Colon (tissue), 2 donors: ENCODE measurements around the gene CORO6.
"Not testable (repeated sequence)": the region's sequence is repeated elsewhere in the genome, so short reads cannot be mapped to it uniquely, and the experiment has no call there.

Source experiments
- FAIRE-seq: peaks from 2 replicates; lab custom pipeline; 2012; peaks lifted over from hg19 to GRCh38; lab: Jason Lieb, UNC
- donor health status: control.
- donor health status: control.

CORO6 gene

GRCh38 chr17:29622337-29623282 lies at the start of gene CORO6:
TSS of gene CORO6 (minus strand) at chr17:29622912. CDS start at chr17:29621421, 1,491 bp downstream.
- no peak for FAIRE-seq

DNA sequence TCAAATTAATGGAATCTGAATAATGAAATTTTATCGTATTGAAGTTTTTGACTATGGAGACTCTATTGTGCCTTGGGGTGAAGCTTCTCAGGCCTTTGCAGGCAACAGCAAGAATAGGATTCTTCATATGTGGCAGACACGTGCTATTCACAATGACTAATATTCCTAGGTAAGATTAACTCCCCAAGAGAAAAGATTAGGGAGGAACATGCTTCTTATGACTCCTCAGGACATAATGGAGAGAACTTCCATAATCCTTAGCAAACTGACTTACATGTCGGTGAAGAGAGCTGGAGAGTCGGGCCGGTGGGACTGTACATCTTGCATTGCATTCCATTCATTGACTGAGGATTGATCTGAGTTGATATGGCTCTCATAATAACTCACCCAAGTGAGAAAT lies 48.9 kb upstream of the CORO6 start:
- no peak for FAIRE-seq

DNA sequence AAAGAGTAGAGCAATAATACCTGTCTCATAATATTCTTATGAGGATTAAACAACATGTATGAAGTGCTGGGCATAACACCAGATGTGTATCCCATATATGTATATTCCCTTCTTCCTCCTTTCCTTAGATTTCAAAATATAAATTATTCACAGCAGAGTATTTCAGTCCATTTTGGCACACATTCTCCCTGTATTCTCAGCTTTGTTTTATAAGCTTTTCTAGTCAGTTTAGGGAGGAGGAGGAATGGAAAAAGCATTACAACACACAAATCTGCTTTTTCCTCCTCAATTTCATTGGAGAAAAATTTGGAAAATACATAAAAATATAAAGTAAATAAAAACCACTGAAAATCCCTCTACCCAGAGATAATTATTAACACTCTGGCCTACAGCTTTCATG lies 46.6 kb upstream of the CORO6 start:
- no peak for FAIRE-seq

DNA sequence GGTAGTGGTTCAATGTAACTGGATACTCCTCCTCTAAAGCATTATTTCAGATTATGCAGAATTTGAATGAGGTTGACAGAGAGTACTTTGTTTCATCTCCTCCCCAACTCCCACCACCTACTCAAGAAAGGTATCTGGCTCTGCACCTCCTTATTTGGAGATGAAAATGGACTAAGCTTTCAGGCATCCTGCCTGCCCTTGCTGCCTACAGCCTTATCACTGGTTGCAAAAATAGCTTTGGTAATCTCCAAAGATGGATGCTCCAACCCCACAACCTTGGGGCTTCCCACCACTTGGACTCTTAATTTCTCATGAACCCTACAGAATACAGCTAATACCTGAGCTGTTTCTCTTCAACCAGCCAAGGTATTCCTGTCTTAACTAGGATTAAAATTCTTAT lies 45.3 kb upstream of the CORO6 start:
- no peak for FAIRE-seq

DNA sequence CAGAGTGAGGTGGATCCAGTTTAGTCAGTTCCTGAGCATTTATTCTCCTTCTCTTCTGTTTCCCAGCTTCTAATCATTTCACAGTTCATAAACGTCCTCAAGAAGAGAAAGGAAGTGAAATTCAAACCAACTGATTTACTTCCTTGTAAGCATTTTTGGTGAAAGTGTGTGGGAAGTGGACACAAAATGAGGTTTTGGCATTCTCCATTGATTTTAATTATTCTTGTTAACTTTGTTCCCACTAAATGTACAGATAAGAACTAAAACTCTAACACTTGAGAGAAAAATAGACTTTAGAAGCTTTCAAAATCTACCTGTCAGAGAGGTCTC lies 42.7 kb upstream of the CORO6 start:
- FAIRE-seq = no peak

GRCh38 chr17:29664743-29665480 lies 42.2 kb upstream of the CORO6 start:
- no peak for FAIRE-seq

GRCh38 chr17:29663155-29663554 lies 40.4 kb upstream of the CORO6 start:
- FAIRE-seq = no peak

DNA sequence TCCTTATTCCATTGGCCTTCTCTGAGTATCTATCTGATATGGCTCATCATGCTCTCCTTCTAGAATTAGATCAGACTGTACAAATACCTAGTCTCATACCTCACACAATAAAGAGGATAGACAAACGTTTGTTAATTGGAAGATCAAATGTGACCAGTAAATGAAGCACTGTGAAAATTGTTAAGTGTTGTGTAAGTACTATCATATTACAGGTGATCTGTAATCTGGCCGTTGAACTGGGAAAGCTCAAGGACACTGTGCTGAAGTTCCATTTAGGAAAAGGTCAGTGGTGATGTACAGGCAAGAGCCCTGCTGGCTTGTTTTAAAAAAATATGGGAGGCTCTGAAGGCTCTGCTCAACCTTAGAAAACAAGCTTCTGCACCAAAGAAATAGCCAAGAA lies 38.5 kb upstream of the CORO6 start:
- FAIRE-seq = no peak

GRCh38 chr17:29659155-29659554 lies 36.4 kb upstream of the CORO6 start:
- no peak for FAIRE-seq

DNA sequence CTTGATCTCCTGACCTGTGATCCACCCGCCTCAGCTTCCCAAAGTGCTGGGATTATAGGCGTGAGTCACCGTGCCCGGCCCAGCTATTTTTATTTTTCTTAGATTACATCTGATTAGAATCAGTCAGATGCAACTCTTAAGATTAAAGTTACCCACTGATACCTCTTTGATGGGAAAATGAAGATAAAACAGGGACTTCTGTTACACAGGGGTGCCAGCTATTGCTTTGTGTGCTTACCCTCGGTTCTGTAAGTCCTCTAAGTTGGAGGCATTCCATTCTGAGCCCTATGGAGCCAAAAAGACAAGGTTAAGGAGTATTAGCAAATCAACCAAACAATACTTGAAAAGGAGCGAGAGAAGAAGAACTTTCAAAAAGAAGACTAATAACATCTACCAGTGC lies 32.6 kb upstream of the CORO6 start:
- FAIRE-seq = no peak

DNA sequence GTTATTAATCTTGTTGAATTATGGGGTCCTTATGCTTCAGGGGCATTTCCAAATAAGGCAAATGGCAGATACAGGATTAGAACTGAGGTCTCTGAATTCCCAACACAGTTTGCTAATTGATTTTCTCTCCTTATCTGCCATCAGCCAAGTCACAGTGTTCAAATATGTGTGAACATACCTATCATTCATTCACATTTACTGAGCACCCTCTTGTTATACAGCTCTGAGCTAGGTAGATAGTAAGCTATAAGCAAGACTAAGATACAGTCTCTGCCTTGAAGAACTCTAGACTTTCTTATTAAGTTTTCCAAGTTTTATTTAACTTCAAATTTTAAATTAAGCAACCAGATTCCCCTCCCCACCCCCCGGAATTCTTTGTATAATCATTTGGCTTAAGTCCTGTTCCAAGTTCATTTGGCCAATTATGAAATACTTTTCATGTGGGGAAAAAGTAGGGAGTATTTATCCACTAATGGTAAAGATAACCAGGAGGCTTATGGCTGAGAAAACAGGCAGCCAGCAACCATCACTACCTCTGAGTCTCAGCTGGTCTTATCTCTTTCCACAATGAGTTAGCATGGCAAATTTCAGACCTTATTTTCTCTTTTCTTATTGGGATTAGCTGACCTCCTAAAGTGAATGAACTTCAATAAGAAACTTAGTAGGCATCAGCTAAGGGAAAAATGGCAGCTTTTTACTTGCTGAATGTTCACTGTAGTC lies 31.4 kb upstream of the CORO6 start:
- FAIRE-seq = no peak

GRCh38 chr17:29652976-29653375 lies 30.3 kb upstream of the CORO6 start:
- no peak for FAIRE-seq

DNA sequence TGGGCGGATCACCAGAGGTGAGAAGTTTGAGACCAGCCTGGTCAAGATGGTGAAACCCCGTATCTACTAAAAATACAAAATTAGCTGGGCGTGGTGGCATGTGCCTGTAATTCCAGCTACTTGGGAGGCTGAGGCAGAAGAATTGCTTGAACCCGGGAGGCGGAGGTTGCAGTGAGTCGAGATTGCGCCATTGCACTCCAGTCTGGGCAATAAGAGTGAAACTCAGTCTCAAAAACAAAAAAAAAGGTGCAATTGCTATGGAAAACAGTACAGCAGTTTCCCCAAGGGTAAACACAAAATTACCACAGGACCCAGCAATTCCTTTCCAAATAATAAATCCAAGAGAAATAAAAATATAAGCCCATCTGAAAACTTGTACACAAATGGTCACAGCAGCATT lies 29.2 kb upstream of the CORO6 start:
- FAIRE-seq = not testable (repeated sequence)

- FAIRE-seq = no peak
Measured at GRCh38 chr17:29650396-29650795, 27.7 kb upstream of the CORO6 start.

- no peak for FAIRE-seq
Measured at GRCh38 chr17:29649359-29649758, 26.6 kb upstream of the CORO6 start.

DNA sequence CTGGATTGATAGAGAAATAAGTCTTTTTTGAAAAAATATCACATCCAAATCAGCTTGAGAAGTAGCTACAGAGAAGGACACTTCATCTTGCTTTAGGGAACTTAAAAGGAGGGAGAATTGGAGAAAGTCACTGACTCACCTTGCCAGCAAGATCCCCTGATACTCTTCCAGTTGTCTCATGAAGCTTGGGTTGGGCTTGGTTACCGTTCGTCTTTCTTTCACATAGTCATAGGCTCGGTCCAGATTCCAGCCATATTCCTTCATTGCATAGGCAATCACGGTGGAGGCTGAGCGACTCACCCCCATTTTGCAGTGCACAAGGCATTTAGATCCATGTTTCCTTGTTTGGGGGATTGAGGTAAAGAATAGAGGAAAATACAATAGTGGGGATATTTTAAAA lies 25.3 kb upstream of the CORO6 start:
- FAIRE-seq = no peak

DNA sequence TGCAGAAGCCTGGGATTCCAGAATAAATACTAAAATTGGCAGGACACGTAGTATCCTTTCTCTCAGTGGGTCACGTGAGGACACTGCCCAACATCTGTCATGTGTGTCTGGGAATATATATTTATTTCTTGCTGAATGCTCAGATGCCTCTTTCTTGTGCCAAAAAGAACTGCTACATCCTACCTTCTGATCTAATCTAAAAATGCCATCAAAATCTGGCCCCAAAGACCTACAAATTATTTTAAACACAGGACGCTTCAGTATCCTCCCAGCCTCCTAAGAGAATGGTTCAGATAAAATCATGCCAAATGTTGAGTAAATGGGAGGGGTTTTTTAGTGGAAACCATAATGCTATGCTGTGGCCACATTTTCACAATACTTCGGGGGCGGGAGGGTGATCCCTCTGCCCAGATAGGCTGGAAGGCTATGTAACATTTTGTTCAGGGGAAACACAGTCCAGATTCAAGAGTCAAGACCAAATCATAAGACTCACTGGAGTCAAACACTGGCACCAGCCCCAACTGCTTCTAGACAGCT lies 22.9 kb upstream of the CORO6 start:
- no peak for FAIRE-seq

- FAIRE-seq = no peak
Measured at GRCh38 chr17:29643817-29644160, 21.1 kb upstream of the CORO6 start.

- FAIRE-seq = no peak
Measured at GRCh38 chr17:29642171-29642611, 19.5 kb upstream of the CORO6 start.

DNA sequence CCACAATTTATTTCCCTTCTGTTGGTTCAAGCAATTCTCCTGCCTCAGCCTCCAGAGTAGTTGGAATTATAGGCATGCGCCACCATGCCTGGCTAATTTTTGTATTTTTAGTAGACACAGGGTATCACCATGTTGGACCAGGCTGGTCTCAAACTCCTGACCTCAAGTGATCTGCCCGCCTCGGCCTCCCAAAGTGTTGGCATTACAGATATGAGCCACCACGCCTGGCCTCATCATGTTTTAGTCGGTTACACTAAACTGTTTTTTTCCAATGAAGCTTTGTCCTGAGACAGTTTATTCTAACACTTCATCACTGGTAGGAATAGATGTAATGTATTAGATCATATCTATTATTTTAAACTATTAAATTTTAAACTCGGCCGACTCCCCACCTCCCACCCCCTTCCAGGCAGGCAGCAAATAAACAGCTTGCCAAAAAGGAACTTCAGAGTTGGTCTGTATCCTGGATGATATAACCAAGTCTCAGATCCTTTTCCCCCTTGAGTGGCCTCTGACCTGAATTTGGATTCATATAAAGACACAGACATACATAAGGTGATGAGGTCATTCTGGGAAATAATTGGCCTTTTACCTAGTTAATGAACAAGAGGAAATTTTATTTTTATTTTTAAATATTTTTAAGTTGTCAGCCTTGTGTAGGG lies 18.4 kb upstream of the CORO6 start:
- FAIRE-seq = no peak

DNA sequence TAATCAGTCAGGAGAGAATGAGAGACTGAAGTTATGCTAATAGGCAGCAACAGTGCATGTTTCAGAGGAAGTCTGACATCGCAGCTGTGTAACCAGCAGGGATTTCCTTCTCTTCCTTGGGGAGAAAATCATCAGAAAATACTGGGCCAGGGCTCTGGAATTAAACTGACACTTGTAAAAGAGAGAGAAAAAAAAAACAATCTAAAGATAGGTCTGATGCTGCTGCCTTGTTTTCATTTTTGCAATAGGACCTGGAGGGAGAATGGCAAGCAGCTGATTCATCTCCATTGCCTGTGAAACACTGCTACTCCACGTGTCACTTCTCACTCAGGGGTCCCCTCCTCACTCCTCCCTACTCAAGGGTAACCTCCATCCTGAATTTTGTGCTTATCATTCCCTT lies 17.7 kb upstream of the CORO6 start:
- FAIRE-seq = no peak

- FAIRE-seq = no peak
Measured at GRCh38 chr17:29633886-29634285, 11.2 kb upstream of the CORO6 start.
